OCI-LY1 (cell line): ENCODE measurements around the gene OPN3.
A peak's percentile ranks its signal among the peaks of the same experiment; 100 is the strongest.

Source experiments
- H2AFZ ChIP-seq: fragments of 200-600 bp; sonication (generic), shearing (Covaris generic); 2 replicates; pipeline ENCODE4 v1.6.0; 2014; ENCODE audit warnings: antibody characterized with exemption, mild to moderate bottlenecking, low read length
- H3F3A ChIP-seq: fragments of 200-600 bp; sonication (generic), shearing (Covaris generic); 2 replicates; pipeline ENCODE4 v1.6.0; 2014; ENCODE audit warnings: mild to moderate bottlenecking, antibody characterized with exemption, low read length, moderate library complexity; ENCODE audit not compliant: insufficient read depth
- H3K27ac ChIP-seq: fragments of 200-600 bp; sonication (generic); 2 replicates; pipeline ENCODE4 v1.5.1; 2014; ENCODE audit warnings: low read length, mixed run types, mild to moderate bottlenecking, low read depth; ENCODE audit not compliant: poor library complexity, severe bottlenecking
- H3K27me3 ChIP-seq: fragments of 200-600 bp; sonication (generic); 2 replicates; pipeline ENCODE4 v1.6.0; 2014; ENCODE audit warnings: antibody characterized with exemption, mild to moderate bottlenecking, low read length, moderate library complexity; ENCODE audit not compliant: insufficient read depth
- H3K36me3 ChIP-seq: fragments of 200-600 bp; sonication (generic); 2 replicates; pipeline ENCODE4 v1.6.1; 2014; ENCODE audit warnings: mild to moderate bottlenecking, antibody characterized with exemption, low read length, moderate library complexity, mixed read lengths; ENCODE audit not compliant: insufficient read depth
- H3K4me1 ChIP-seq: fragments of 200-600 bp; sonication (generic); 2 replicates; pipeline ENCODE4 v1.5.1; 2014; ENCODE audit warnings: mild to moderate bottlenecking, low read length, moderate library complexity; ENCODE audit not compliant: insufficient read depth, severe bottlenecking
- H3K4me2 ChIP-seq: fragments of 200-600 bp; sonication (generic), shearing (Covaris generic); 2 replicates; pipeline ENCODE4 v1.6.1; 2014; ENCODE audit warnings: low read length
- H3K4me3 ChIP-seq: fragments of 200-600 bp; sonication (generic); 2 replicates; pipeline ENCODE4 v1.5.1; 2014; ENCODE audit warnings: low read length, low read depth, mild to moderate bottlenecking, mixed read lengths; ENCODE audit not compliant: poor library complexity, severe bottlenecking
- H3K79me2 ChIP-seq: fragments of 200-600 bp; shearing (Covaris generic); 2 replicates; pipeline ENCODE4 v1.6.1; 2016; ENCODE audit warnings: mixed run types, low read length, mixed read lengths; ENCODE audit not compliant: insufficient read depth
- H3K9ac ChIP-seq: fragments of 200-600 bp; sonication (generic), shearing (Covaris generic); 2 replicates; pipeline ENCODE4 v1.6.1; 2014; ENCODE audit warnings: mild to moderate bottlenecking, low read length, mixed read lengths
- H3K9me2 ChIP-seq: fragments of 200-600 bp; sonication (generic), shearing (Covaris generic); 2 replicates; pipeline ENCODE4 v1.6.1; 2014; ENCODE audit warnings: low read depth, mild to moderate bottlenecking, low read length, mixed read lengths
- H3K9me3 ChIP-seq: fragments of 200-600 bp; shearing (Covaris generic); 2 replicates; pipeline ENCODE4 v1.6.1; 2014; ENCODE audit warnings: low read length, mixed read lengths
- H4K20me1 ChIP-seq: fragments of 200-600 bp; sonication (generic), shearing (Covaris generic); 2 replicates; pipeline ENCODE4 v1.6.0; 2016; ENCODE audit warnings: mild to moderate bottlenecking, low read length; ENCODE audit not compliant: insufficient read depth
- CTCF ChIP-seq: fragments of 200-600 bp; sonication (generic), shearing (Covaris generic); IDR thresholded peaks from 2 replicates; pipeline ENCODE4 v1.5.1; 2017; ENCODE audit warnings: mild to moderate bottlenecking, antibody characterized with exemption, low read length, moderate library complexity, mixed read lengths
- EZH2 ChIP-seq: fragments of 200-600 bp; sonication (generic), shearing (Covaris generic); IDR thresholded peaks from 2 replicates; pipeline ENCODE4 v1.8.0; 2017; ENCODE audit warnings: borderline replicate concordance, mixed run types, mild to moderate bottlenecking, antibody characterized with exemption, low read length, moderate library complexity, mixed read lengths

OPN3 gene

GRCh38 chr1:241551759-241552638, 88.2 kb downstream of the OPN3 start:
- H2AFZ ChIP-seq = peak overlapping the region; percentile 89
- TF ChIP-seq EZH2 (no peak), CTCF (no peak)
- peak overlapping the region; percentile 65 for H3K4me2 ChIP-seq
- H3K36me3 ChIP-seq = no peaks in the 10 kb centered on the region
- no peaks in the 10 kb centered on the region for H3K9me2 ChIP-seq
- H3K27me3 ChIP-seq = no peaks in the 10 kb centered on the region
- peak overlapping the region; percentile 50 for H3K9ac ChIP-seq
- H3F3A ChIP-seq = no peaks in the 10 kb centered on the region
- no peaks in the 10 kb centered on the region for H3K79me2 ChIP-seq
- H3K27ac ChIP-seq = peak overlapping the region; percentile 85
- H3K4me1 ChIP-seq = peaks cover 42% of the 10 kb centered on the region
- H3K4me3 ChIP-seq = peak overlapping the region; percentile 50
- H3K9me3 ChIP-seq = no peaks in the 10 kb centered on the region
- no peaks in the 10 kb centered on the region for H4K20me1 ChIP-seq

GRCh38 chr1:241550318-241550717, 89.9 kb downstream of the OPN3 start:
- no peak overlapping the region for H3K27ac ChIP-seq
- H3F3A ChIP-seq = no peaks in the 10 kb centered on the region
- no peak overlapping the region for H3K4me2 ChIP-seq

DNA sequence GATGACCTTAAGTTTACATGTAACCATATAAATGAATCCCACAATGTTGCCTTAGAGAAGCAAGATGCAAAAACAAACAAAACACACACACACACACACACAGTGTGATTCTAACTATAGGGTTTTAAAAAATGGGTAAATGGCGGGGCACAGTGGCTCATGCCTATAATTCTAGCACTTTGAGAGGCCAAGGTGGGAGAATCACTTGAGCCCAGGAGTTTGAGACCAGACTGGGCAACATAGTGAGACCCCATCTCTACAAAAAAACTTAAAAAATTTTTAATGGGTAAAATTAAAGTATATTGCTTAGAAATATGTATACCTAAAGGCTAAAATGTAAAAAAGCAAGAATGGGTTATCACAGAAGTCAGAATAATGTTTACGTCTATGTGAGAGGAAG, 92.2 kb downstream of the OPN3 start:
- Histone ChIP-seq H3K27ac (no peak overlapping the region), H3K4me2 (no peak overlapping the region), H3K36me3 (no peaks in the 10 kb centered on the region), H3K9ac (no peak overlapping the region), H3K4me1 (peaks cover 34% of the 10 kb centered on the region), H3K27me3 (no peaks in the 10 kb centered on the region), H3K79me2 (no peaks in the 10 kb centered on the region), H2AFZ (no peak overlapping the region), H3K9me3 (no peaks in the 10 kb centered on the region), H3K4me3 (no peak overlapping the region), H3F3A (no peaks in the 10 kb centered on the region), H3K9me2 (no peaks in the 10 kb centered on the region), H4K20me1 (no peaks in the 10 kb centered on the region)
- no peak for TF ChIP-seq EZH2
- no peak for TF ChIP-seq CTCF

More at GRCh38 chr1:241550318-241550717, 89.9 kb downstream of the OPN3 start:
- TF ChIP-seq EZH2 (no peak), CTCF (no peak)
- no peak overlapping the region for H3K9ac ChIP-seq
- H4K20me1 ChIP-seq = no peaks in the 10 kb centered on the region
- H3K27me3 ChIP-seq = no peaks in the 10 kb centered on the region
- no peak overlapping the region for H2AFZ ChIP-seq
- no peaks in the 10 kb centered on the region for H3K9me3 ChIP-seq
- peaks cover 42% of the 10 kb centered on the region for H3K4me1 ChIP-seq
- H3K4me3 ChIP-seq = no peak overlapping the region
- H3K9me2 ChIP-seq = no peaks in the 10 kb centered on the region
- no peaks in the 10 kb centered on the region for H3K36me3 ChIP-seq
- no peaks in the 10 kb centered on the region for H3K79me2 ChIP-seq
